Kidney (tissue), 14 donors: ENCODE measurements around the gene POLDIP3. TPM values are rescaled to one million over a fixed set of nuclear protein-coding genes. Genes with fewer than 3 reads are reported as not detected.

Experiments used
- DNase-seq, 5 donors: peaks; one replicate each; pipeline ENCODE4 v3.0.0-alpha.2; 2013 to 2020
- FAIRE-seq: peaks from 2 replicates; lab custom pipeline; 2012; peaks lifted over from hg19 to GRCh38; lab: Jason Lieb, UNC
- H3K27ac ChIP-seq, 2 donors: one replicate each; pipeline ENCODE4 v1.7.0; 2013; ENCODE audit warnings: low read depth in 2 of 2, low read length in 2 of 2, inconsistent platforms in 1 of 2
- H3K27me3 ChIP-seq: one replicate; pipeline ENCODE4 v1.7.1; 2013; ENCODE audit warnings: low read length, inconsistent platforms; ENCODE audit not compliant: control insufficient read depth, insufficient read depth
- H3K36me3 ChIP-seq, 3 donors: one replicate each; pipeline versions ENCODE4 v1.7.0 to v1.7.1; 2013; ENCODE audit warnings: low read length in 3 of 3, control low read depth in 1 of 3, inconsistent platforms in 1 of 3; ENCODE audit not compliant: insufficient read depth in 3 of 3, control insufficient read depth in 2 of 3
- H3K4me1 ChIP-seq, 3 donors: one replicate each; pipeline versions ENCODE4 v1.7.0 to v1.7.1; 2013; ENCODE audit warnings: low read length in 3 of 3, inconsistent platforms in 1 of 3, low read depth in 1 of 3; ENCODE audit not compliant: control insufficient read depth in 2 of 3, insufficient read depth in 2 of 3
- H3K4me3 ChIP-seq, 3 donors: one replicate each; pipeline versions ENCODE4 v1.7.0 to v1.8.1; 2013; ENCODE audit warnings: low read length in 3 of 3, control low read depth in 1 of 3, inconsistent platforms in 1 of 3
- H3K9ac ChIP-seq, 3 donors: one replicate each; pipeline versions ENCODE4 v1.7.0 to v1.7.1; 2013; ENCODE audit warnings: low read length in 3 of 3, control low read depth in 1 of 3, inconsistent platforms in 1 of 3
- H3K9me3 ChIP-seq, 3 donors: one replicate each; pipeline versions ENCODE4 v1.7.0 to v1.7.1; 2013; ENCODE audit warnings: low read length in 3 of 3, control low read depth in 1 of 3, inconsistent platforms in 1 of 3; ENCODE audit not compliant: control insufficient read depth in 2 of 3, insufficient read depth in 1 of 3
- intact Hi-C: fragments of 100-400 bp; cut with DNase I; formaldehyde crosslinking; loops from one replicate; pipeline ENCODE4 v1.11.1; 2022
- polyA plus RNA-seq: library from polyadenylated mRNA; stranded (reverse); fragments of 350-450 nt; fragmentation: Illumina TruSeq; extraction: RNeasy Lipid Tissue Mini Kit (QIAGEN cat#74804); gene quantifications from one replicate; pipeline ENCODE4 v1.2.3, GENCODE V29; 2014; ENCODE audit warnings: low read depth, low replicate concordance; ENCODE audit not compliant: insufficient read depth
- total RNA-seq: library from RNA; stranded (reverse); fragmentation: NEBNext Ultra II Directional; extraction: Animal tissue kit (Norgen Biotek cat#: 25700); gene quantifications from one replicate; pipeline ENCODE4 v1.2.1, GENCODE V29; 2021
- TF ChIP-seq, protein P1 (sequence below): IDR thresholded peaks from 3 replicates; pipeline ENCODE4 v1.5.1; 2012; ENCODE audit warnings: mild to moderate bottlenecking, moderate library complexity, borderline replicate concordance; ENCODE audit not compliant: insufficient read depth; ENCODE audit errors: extremely low read depth
- donor health status: control.
- donor health status: control.
- donor health status: control.
- donor health status: control.
- donor health status: control.
- donor health status: DM: yes; HTN: yes; CAD: no.
- donor health status: Normal renal cell carcinoma (clear cell type).

POLDIP3 gene
- total and polyA plus RNA-seq, 2 donors from 2014 or later = 44.1 to 67.9 TPM

DNA sequence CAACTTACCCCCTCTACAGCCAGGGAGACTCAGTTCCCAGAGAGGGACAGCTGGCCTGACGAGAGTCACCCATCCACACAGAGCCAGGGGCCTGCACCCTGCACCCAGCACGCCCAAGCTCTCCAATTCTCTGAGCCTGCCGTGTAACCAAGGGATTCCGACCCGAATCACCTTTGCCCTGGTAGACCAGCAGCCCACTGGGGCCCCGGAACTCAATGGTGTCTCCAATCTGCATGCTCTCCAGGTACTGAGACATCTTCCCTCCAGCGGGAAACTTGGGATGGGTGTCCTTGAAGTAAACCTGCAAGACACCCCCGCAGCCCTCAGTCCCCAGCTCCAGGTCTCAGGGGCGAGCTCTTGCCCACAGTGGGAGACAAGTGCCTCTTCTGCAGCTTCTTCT lies 13.3 kb upstream of the POLDIP3 start:
- H3K4me3 ChIP-seq = no peak overlapping the region
- no peaks in the 10 kb centered on the region for H3K4me1 ChIP-seq
- DNase-seq (no peak), FAIRE-seq (no peak)
- no peaks in the 10 kb centered on the region for H3K9me3 ChIP-seq
- no peak overlapping the region for H3K27ac ChIP-seq
- H3K36me3 ChIP-seq = peaks cover 3 to 45% (median 25%) of the 10 kb centered on the region in 3 donors
- H3K9ac ChIP-seq = no peak overlapping the region
- no peaks in the 10 kb centered on the region for H3K27me3 ChIP-seq
- TF ChIP-seq, protein P1, sequence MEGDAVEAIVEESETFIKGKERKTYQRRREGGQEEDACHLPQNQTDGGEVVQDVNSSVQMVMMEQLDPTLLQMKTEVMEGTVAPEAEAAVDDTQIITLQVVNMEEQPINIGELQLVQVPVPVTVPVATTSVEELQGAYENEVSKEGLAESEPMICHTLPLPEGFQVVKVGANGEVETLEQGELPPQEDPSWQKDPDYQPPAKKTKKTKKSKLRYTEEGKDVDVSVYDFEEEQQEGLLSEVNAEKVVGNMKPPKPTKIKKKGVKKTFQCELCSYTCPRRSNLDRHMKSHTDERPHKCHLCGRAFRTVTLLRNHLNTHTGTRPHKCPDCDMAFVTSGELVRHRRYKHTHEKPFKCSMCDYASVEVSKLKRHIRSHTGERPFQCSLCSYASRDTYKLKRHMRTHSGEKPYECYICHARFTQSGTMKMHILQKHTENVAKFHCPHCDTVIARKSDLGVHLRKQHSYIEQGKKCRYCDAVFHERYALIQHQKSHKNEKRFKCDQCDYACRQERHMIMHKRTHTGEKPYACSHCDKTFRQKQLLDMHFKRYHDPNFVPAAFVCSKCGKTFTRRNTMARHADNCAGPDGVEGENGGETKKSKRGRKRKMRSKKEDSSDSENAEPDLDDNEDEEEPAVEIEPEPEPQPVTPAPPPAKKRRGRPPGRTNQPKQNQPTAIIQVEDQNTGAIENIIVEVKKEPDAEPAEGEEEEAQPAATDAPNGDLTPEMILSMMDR = no peak
- intact Hi-C loops = no loop called here

DNA sequence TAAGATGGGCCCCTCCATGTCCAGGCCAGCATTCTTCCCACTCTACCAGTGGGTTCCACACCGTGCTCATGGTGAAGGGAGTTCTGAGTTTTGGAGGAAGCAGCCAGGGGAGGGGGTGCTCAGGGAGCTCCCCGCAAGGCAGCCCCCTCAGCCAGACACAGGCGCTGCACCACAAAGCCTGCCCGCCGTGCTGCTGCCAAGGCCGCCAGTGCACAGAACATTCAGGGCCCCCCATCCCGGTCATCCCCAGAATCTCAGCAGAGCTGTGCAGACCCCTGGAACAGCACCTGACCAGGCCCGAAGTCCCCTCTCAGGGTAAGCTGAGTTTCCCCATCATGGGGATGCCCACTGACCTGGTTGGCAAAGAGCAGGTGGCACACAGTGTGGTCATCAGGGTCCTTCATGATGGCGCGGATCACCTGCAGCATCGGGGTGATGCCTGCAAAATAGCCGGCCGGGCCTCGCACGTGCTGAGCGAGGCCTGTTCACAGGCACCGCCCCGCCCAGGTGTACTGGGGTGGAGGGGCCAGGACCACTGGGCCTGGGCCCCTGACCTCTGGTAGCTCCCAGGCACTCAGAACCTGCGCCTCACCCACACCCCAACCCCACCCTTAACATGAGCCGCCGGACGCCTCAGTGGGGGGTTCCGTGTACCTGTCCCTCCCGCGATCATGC lies 12.4 kb upstream of the POLDIP3 start:
- H3K36me3 ChIP-seq = peaks cover 3 to 38% (median 20%) of the 10 kb centered on the region in 3 donors
- H3K9ac ChIP-seq = no peak overlapping the region
- intact Hi-C loops = no loop called here
- FAIRE-seq (no peak), DNase-seq (no peak)
- peaks cover 0 to 4% (median 0%) of the 10 kb centered on the region in 3 donors for H3K4me1 ChIP-seq
- H3K27me3 ChIP-seq = no peaks in the 10 kb centered on the region
- no peak overlapping the region for H3K27ac ChIP-seq
- no peak overlapping the region for H3K4me3 ChIP-seq
- H3K9me3 ChIP-seq = no peaks in the 10 kb centered on the region
- TF ChIP-seq, protein P1 = no peak

DNA sequence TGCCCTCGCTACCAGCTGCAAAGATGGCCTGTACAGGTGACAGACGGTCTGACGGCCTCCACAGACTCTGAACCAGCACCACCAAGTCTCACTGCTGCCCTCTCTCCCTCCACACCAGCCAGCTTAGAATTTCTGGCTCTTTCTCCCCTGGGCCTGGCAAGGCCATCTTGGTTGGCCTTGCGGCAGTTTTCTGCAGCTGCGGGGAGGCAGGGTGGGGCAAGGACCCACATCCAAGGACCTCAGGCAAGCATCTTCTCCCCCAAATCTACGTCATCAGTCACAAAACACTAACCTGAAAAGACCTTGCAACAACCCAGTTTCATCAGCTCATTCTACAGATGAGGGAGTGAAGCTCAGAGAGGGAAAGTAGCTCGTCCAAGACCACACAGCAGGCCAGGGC lies 11.7 kb upstream of the POLDIP3 start:
- peaks cover 3 to 32% (median 17%) of the 10 kb centered on the region in 3 donors for H3K36me3 ChIP-seq
- FAIRE-seq = no peak
- TF ChIP-seq, protein P1 = no peak

More for the DNA sequence above, 11.7 kb upstream of the POLDIP3 start:
- H3K9me3 ChIP-seq = no peaks in the 10 kb centered on the region
- intact Hi-C loops = no loop called here
- H3K27me3 ChIP-seq = no peaks in the 10 kb centered on the region
- H3K27ac ChIP-seq = no peak overlapping the region
- DNase-seq = no peak
- peaks cover 0 to 5% (median 0%) of the 10 kb centered on the region in 3 donors for H3K4me1 ChIP-seq
- H3K4me3 ChIP-seq = no peak overlapping the region
- H3K9ac ChIP-seq = no peak overlapping the region
